ENCODE results near the gene GTPBP3. TPM values are rescaled to one million over a fixed set of nuclear protein-coding genes. Genes with fewer than 3 reads are reported as not detected.

The GTPBP3 gene
- total and polyA plus RNA-seq, 3 experiments from 2014 or later = 13.3 to 55.7 (median 47.3) TPM

GRCh38 chr19:17321655-17322489, 15.5 kb upstream of the GTPBP3 start:
- H3K4me3 ChIP-seq (ENCODE audit: low read length) = no peak overlapping the region
- H3K36me3 Mint-ChIP-seq = peaks cover 0 to 38% (median 5%) of the 10 kb centered on the region in 3 donors
- CTCF ChIA-PET = interaction anchor here (1.1 to 1.3 kb wide), 2 partner anchors 12 to 174 kb away, joined by 3 read pairs; no protein-coding TSS in a partner anchor

GRCh38 chr19:17322854-17323253, 14.5 kb upstream of the GTPBP3 start:
- ChIA-PET POLR2A (no interaction called here), CTCF (no interaction called here)
- peaks cover 0 to 31% (median 5%) of the 10 kb centered on the region in 3 donors for H3K36me3 Mint-ChIP-seq
- no peak overlapping the region for H3K27ac ChIP-seq (ENCODE audit: low read depth, low read length)
- H3K27me3 Mint-ChIP-seq = no peaks in the 10 kb centered on the region
- peaks cover 0 to 12% (median 9%) of the 10 kb centered on the region in 3 donors for H3K4me1 Mint-ChIP-seq
- H3K27me3 ChIP-seq (ENCODE audit: insufficient read depth, low read length, poor library complexity, severe bottlenecking) = no peaks in the 10 kb centered on the region
- no peak for DNase-seq
- no peak overlapping the region for H3K4me3 ChIP-seq (ENCODE audit: low read length)
- no peaks in the 10 kb centered on the region for H3K4me1 ChIP-seq (ENCODE audit: insufficient read depth, low read length)
- H3K9me3 ChIP-seq (ENCODE audit: low read length) = no peaks in the 10 kb centered on the region
- no peak overlapping the region for H3K4me3 Mint-ChIP-seq
- no peaks in the 10 kb centered on the region for H3K36me3 ChIP-seq (ENCODE audit: insufficient read depth, low read length)
- H3K27ac Mint-ChIP-seq = no peak overlapping the region
- H3K9me3 Mint-ChIP-seq = no peaks in the 10 kb centered on the region

More at GRCh38 chr19:17321655-17322489, 15.5 kb upstream of the GTPBP3 start:
- POLR2A ChIA-PET = no interaction called here
- DNase-seq = no peak
- Histone ChIP-seq H3K27me3 (ENCODE audit: insufficient read depth, low read length, poor library complexity, severe bottlenecking) (no peaks in the 10 kb centered on the region), H3K9me3 (ENCODE audit: low read length) (no peaks in the 10 kb centered on the region), H3K4me1 (ENCODE audit: insufficient read depth, low read length) (no peaks in the 10 kb centered on the region), H3K27ac (ENCODE audit: low read depth, low read length) (no peak overlapping the region), H3K36me3 (ENCODE audit: insufficient read depth, low read length) (no peaks in the 10 kb centered on the region)
- Mint-ChIP-seq H3K4me1 (peaks cover 0 to 10% (median 9%) of the 10 kb centered on the region in 3 donors), H3K27ac (no peak overlapping the region), H3K9me3 (no peaks in the 10 kb centered on the region), H3K27me3 (no peaks in the 10 kb centered on the region), H3K4me3 (no peak overlapping the region)

GRCh38 chr19:17323300-17323963, 13.9 kb upstream of the GTPBP3 start:
- POLR2A ChIA-PET = no interaction called here
- Mint-ChIP-seq H3K27ac (no peak overlapping the region), H3K4me3 (peak overlapping the region in 1 of 7 donors; percentile 19)

GRCh38 chr19:17323964-17324332, 13.4 kb upstream of the GTPBP3 start:
- CTCF ChIA-PET = interaction anchor here (1.0 kb wide), 1 partner anchor 12 kb away, joined by 6 read pairs; no protein-coding TSS in a partner anchor

More at GRCh38 chr19:17323300-17323963, 13.9 kb upstream of the GTPBP3 start:
- Histone ChIP-seq H3K27ac (ENCODE audit: low read depth, low read length) (no peak overlapping the region), H3K4me1 (ENCODE audit: insufficient read depth, low read length) (no peaks in the 10 kb centered on the region), H3K4me3 (ENCODE audit: low read length) (no peak overlapping the region), H3K9me3 (ENCODE audit: low read length) (no peaks in the 10 kb centered on the region), H3K36me3 (ENCODE audit: insufficient read depth, low read length) (no peaks in the 10 kb centered on the region), H3K27me3 (ENCODE audit: insufficient read depth, low read length, poor library complexity, severe bottlenecking) (no peaks in the 10 kb centered on the region)
- peaks cover 0 to 14% (median 9%) of the 10 kb centered on the region in 3 donors for H3K4me1 Mint-ChIP-seq
- H3K36me3 Mint-ChIP-seq = peaks cover 0 to 30% (median 5%) of the 10 kb centered on the region in 3 donors
- no peaks in the 10 kb centered on the region for H3K27me3 Mint-ChIP-seq
- DNase-seq = no peak
- H3K9me3 Mint-ChIP-seq = no peaks in the 10 kb centered on the region
- CTCF ChIA-PET = no interaction called here

GRCh38 chr19:17324357-17325114, 12.8 kb upstream of the GTPBP3 start:
- Histone ChIP-seq H3K36me3 (ENCODE audit: insufficient read depth, low read length) (no peaks in the 10 kb centered on the region), H3K4me1 (ENCODE audit: insufficient read depth, low read length) (peaks cover 6% of the 10 kb centered on the region), H3K4me3 (ENCODE audit: low read length) (no peak overlapping the region), H3K27ac (ENCODE audit: low read depth, low read length) (no peak overlapping the region), H3K27me3 (ENCODE audit: insufficient read depth, low read length, poor library complexity, severe bottlenecking) (no peaks in the 10 kb centered on the region), H3K9me3 (ENCODE audit: low read length) (no peaks in the 10 kb centered on the region)
- Mint-ChIP-seq H3K27me3 (no peaks in the 10 kb centered on the region), H3K9me3 (no peaks in the 10 kb centered on the region), H3K36me3 (peaks cover 0 to 26% (median 5%) of the 10 kb centered on the region in 3 donors), H3K4me3 (peak overlapping the region in 2 of 7 donors; percentile 24 to 27), H3K27ac (no peak overlapping the region), H3K4me1 (peaks cover 0 to 20% (median 9%) of the 10 kb centered on the region in 3 donors)
- POLR2A ChIA-PET = no interaction called here
- CTCF ChIA-PET = interaction anchor here (0.7 to 1.0 kb wide), 2 partner anchors 11 to 15 kb away, joined by 3 to 6 read pairs; partner anchors contain the start of gene DDA1
- DNase-seq = no peak

More at GRCh38 chr19:17323964-17324332, 13.4 kb upstream of the GTPBP3 start:
- no peaks in the 10 kb centered on the region for H3K9me3 Mint-ChIP-seq
- H3K4me1 Mint-ChIP-seq = peaks cover 0 to 14% (median 9%) of the 10 kb centered on the region in 3 donors
- Histone ChIP-seq H3K9me3 (ENCODE audit: low read length) (no peaks in the 10 kb centered on the region), H3K4me1 (ENCODE audit: insufficient read depth, low read length) (peaks cover under 1% of the 10 kb centered on the region), H3K27me3 (ENCODE audit: insufficient read depth, low read length, poor library complexity, severe bottlenecking) (no peaks in the 10 kb centered on the region), H3K36me3 (ENCODE audit: insufficient read depth, low read length) (no peaks in the 10 kb centered on the region), H3K27ac (ENCODE audit: low read depth, low read length) (no peak overlapping the region), H3K4me3 (ENCODE audit: low read length) (no peak overlapping the region)
- POLR2A ChIA-PET = no interaction called here
- H3K36me3 Mint-ChIP-seq = peaks cover 0 to 30% (median 5%) of the 10 kb centered on the region in 3 donors
- DNase-seq = no peak
- no peak overlapping the region for H3K27ac Mint-ChIP-seq
- no peaks in the 10 kb centered on the region for H3K27me3 Mint-ChIP-seq
- H3K4me3 Mint-ChIP-seq = peak overlapping the region in 1 of 7 donors; percentile 24

GRCh38 chr19:17325133-17325532, 12.2 kb upstream of the GTPBP3 start:
- Histone ChIP-seq H3K4me3 (ENCODE audit: low read length) (no peak overlapping the region), H3K9me3 (ENCODE audit: low read length) (no peaks in the 10 kb centered on the region), H3K36me3 (ENCODE audit: insufficient read depth, low read length) (no peaks in the 10 kb centered on the region), H3K27ac (ENCODE audit: low read depth, low read length) (no peak overlapping the region), H3K4me1 (ENCODE audit: insufficient read depth, low read length) (peaks cover 9% of the 10 kb centered on the region), H3K27me3 (ENCODE audit: insufficient read depth, low read length, poor library complexity, severe bottlenecking) (no peaks in the 10 kb centered on the region)
- POLR2A ChIA-PET = interaction anchor here (2.0 kb wide), 1 partner anchor 16 kb away, joined by 5 read pairs; the partner anchor contains the start of gene DDA1
- Mint-ChIP-seq H3K4me3 (peak overlapping the region in 1 of 7 donors; percentile 76), H3K4me1 (peaks cover 3 to 25% (median 9%) of the 10 kb centered on the region in 3 donors), H3K36me3 (peaks cover 0 to 20% (median 2%) of the 10 kb centered on the region in 3 donors), H3K27me3 (no peaks in the 10 kb centered on the region), H3K27ac (no peak overlapping the region), H3K9me3 (no peaks in the 10 kb centered on the region)
- CTCF ChIA-PET = interaction anchor here (0.7 to 1.0 kb wide), 2 partner anchors 10 to 16 kb away, joined by 3 to 6 read pairs; partner anchors contain the start of gene DDA1
- DNase-seq = no peak

GRCh38 chr19:17325881-17326594, 11.3 kb upstream of the GTPBP3 start:
- Mint-ChIP-seq H3K36me3 (peaks cover 0 to 11% (median 1%) of the 10 kb centered on the region in 3 donors), H3K4me1 (peaks cover 5 to 30% (median 9%) of the 10 kb centered on the region in 3 donors), H3K27ac (peak overlapping the region in 3 of 8 donors; percentile 7 to 91 (median 32)), H3K27me3 (no peaks in the 10 kb centered on the region), H3K4me3 (peak overlapping the region in 3 of 7 donors; percentile 13 to 76 (median 50)), H3K9me3 (no peaks in the 10 kb centered on the region)
- no peak for DNase-seq
- Histone ChIP-seq H3K36me3 (ENCODE audit: insufficient read depth, low read length) (no peaks in the 10 kb centered on the region), H3K27me3 (ENCODE audit: insufficient read depth, low read length, poor library complexity, severe bottlenecking) (no peaks in the 10 kb centered on the region), H3K4me1 (ENCODE audit: insufficient read depth, low read length) (peaks cover 9% of the 10 kb centered on the region), H3K27ac (ENCODE audit: low read depth, low read length) (no peak overlapping the region), H3K9me3 (ENCODE audit: low read length) (no peaks in the 10 kb centered on the region), H3K4me3 (ENCODE audit: low read length) (no peak overlapping the region)
- ChIA-PET POLR2A (interaction anchor here (2.0 kb wide), 1 partner anchor 17 kb away, joined by 5 read pairs; the partner anchor contains the start of gene DDA1), CTCF (interaction anchor here (1.8 kb wide), 1 partner anchor 17 kb away, joined by 6 read pairs; the partner anchor contains the start of gene DDA1)

Data from CD8-positive, alpha-beta memory T cell (primary cell).